Esophagus (tissue), 2 donors: ENCODE data around the gene NPDC1. TPM values are rescaled to one million over a fixed set of nuclear protein-coding genes. Genes with fewer than 3 reads are reported as not detected.
A peak's percentile ranks its signal among the peaks of the same experiment; 100 is the strongest.

Experiments used
- H3K27ac ChIP-seq, 2 donors: one replicate each; pipeline ENCODE4 v1.5.1; 2013; ENCODE audit warnings: low read depth in 2 of 2, mild to moderate bottlenecking in 2 of 2, inconsistent platforms in 1 of 2, low read length in 1 of 2, moderate library complexity in 1 of 2
- H3K27me3 ChIP-seq, 2 donors: one replicate each; pipeline ENCODE4 v1.6.1; 2013; ENCODE audit warnings: low read length in 2 of 2, control low read depth in 1 of 2, mild to moderate bottlenecking in 1 of 2; ENCODE audit not compliant: insufficient read depth in 2 of 2, control insufficient read depth in 1 of 2
- H3K36me3 ChIP-seq, 2 donors: one replicate each; pipeline ENCODE4 v1.6.1; 2013; ENCODE audit warnings: low read length in 1 of 2; ENCODE audit not compliant: control insufficient read depth in 2 of 2, insufficient read depth in 2 of 2
- H3K4me1 ChIP-seq, 2 donors: one replicate each; pipeline ENCODE4 v1.6.1; 2013; ENCODE audit warnings: low read length in 1 of 2; ENCODE audit not compliant: control insufficient read depth in 2 of 2, insufficient read depth in 2 of 2
- H3K4me3 ChIP-seq, 2 donors: one replicate each; pipeline ENCODE4 v1.5.1; 2013; ENCODE audit warnings: low read length in 2 of 2, mild to moderate bottlenecking in 2 of 2, low read depth in 1 of 2, moderate library complexity in 1 of 2
- H3K9me3 ChIP-seq, 2 donors: one replicate each; pipeline ENCODE4 v1.6.1; 2013; ENCODE audit warnings: mild to moderate bottlenecking in 2 of 2, low read depth in 1 of 2, low read length in 1 of 2, moderate library complexity in 1 of 2; ENCODE audit not compliant: control insufficient read depth in 2 of 2, insufficient read depth in 1 of 2
- WGBS, 2 donors: extraction: QIAGEN DNeasy Blood & Tissue Kit; methylation state at CpG; one replicate each; pipeline ENCODE4 v1.1.7; 2013; 5-methylcytosine and 5-hydroxymethylcytosine counted together
- polyA plus RNA-seq, 2 donors: library from polyadenylated mRNA; stranded (reverse); fragments of 200-250 nt; gene quantifications; one replicate each; pipeline ENCODE4 v1.2.3, GENCODE V29; 2013
- donor health status: healthy with polysubstance abuse.
- donor health status: Bipolar disorder and iron deficiency.

NPDC1 gene
- polyA plus RNA-seq, 2 donors = 33.1 to 44.3 TPM

GRCh38 chr9:137075275-137075775 is 29.3 kb upstream of the NPDC1 start:
- 69 to 74% methylated on average over 12 of the region's 12 CpGs for WGBS, 2 donors

GRCh38 chr9:137074657-137075274 is 28.8 kb upstream of the NPDC1 start:
- WGBS, 2 donors = 76 to 77% methylated on average over 12 of the region's 12 CpGs
- no peak overlapping the region for H3K4me3 ChIP-seq
- H3K27ac ChIP-seq = no peak overlapping the region
- peaks cover 10 to 15% of the 10 kb centered on the region in 2 donors for H3K4me1 ChIP-seq
- H3K27me3 ChIP-seq = no peaks in the 10 kb centered on the region
- peaks cover 0 to 6% of the 10 kb centered on the region in 2 donors for H3K36me3 ChIP-seq
- no peaks in the 10 kb centered on the region for H3K9me3 ChIP-seq

More at GRCh38 chr9:137075275-137075775, 29.3 kb upstream of the NPDC1 start:
- Histone ChIP-seq H3K36me3 (peaks cover 0 to 8% of the 10 kb centered on the region in 2 donors), H3K27me3 (no peaks in the 10 kb centered on the region), H3K27ac (no peak overlapping the region), H3K9me3 (no peaks in the 10 kb centered on the region), H3K4me3 (no peak overlapping the region), H3K4me1 (peaks cover 10 to 13% of the 10 kb centered on the region in 2 donors)

GRCh38 chr9:137073992-137074399 is 28.0 kb upstream of the NPDC1 start:
- Histone ChIP-seq H3K36me3 (no peaks in the 10 kb centered on the region), H3K27ac (no peak overlapping the region), H3K9me3 (no peaks in the 10 kb centered on the region), H3K27me3 (no peaks in the 10 kb centered on the region), H3K4me3 (no peak overlapping the region), H3K4me1 (peaks cover 10 to 22% of the 10 kb centered on the region in 2 donors)
- 77 to 84% methylated on average over 8 of the region's 8 CpGs for WGBS, 2 donors

- peak overlapping the region; percentile 47 to 74 for H3K27ac ChIP-seq
Observed at GRCh38 chr9:137071282-137071681, 25.3 kb upstream of the NPDC1 start.

GRCh38 chr9:137070906-137071275 is 24.9 kb upstream of the NPDC1 start:
- no peaks in the 10 kb centered on the region for H3K9me3 ChIP-seq
- no peaks in the 10 kb centered on the region for H3K36me3 ChIP-seq
- H3K27me3 ChIP-seq = no peaks in the 10 kb centered on the region
- H3K4me3 ChIP-seq = peak overlapping the region; percentile 16 to 60
- H3K4me1 ChIP-seq = peaks cover 3 to 21% of the 10 kb centered on the region in 2 donors
- 13 to 25% methylated on average over 6 of the region's 6 CpGs for WGBS, 2 donors
- peak overlapping the region; percentile 47 to 74 for H3K27ac ChIP-seq

More at GRCh38 chr9:137071282-137071681, 25.3 kb upstream of the NPDC1 start:
- no peaks in the 10 kb centered on the region for H3K9me3 ChIP-seq
- H3K36me3 ChIP-seq = no peaks in the 10 kb centered on the region
- H3K4me3 ChIP-seq = no peak overlapping the region
- H3K27me3 ChIP-seq = no peaks in the 10 kb centered on the region
- 83 to 84% methylated on average over 2 of the region's 2 CpGs for WGBS, 2 donors
- H3K4me1 ChIP-seq = peaks cover 3 to 21% of the 10 kb centered on the region in 2 donors

- H3K9me3 ChIP-seq = no peaks in the 10 kb centered on the region
- WGBS, 2 donors = 1% methylated on average over 50 to 74 of the region's 74 CpGs
- H3K4me1 ChIP-seq = peaks cover 3 to 21% of the 10 kb centered on the region in 2 donors
- peak within 1 kb of the TSS; percentile 49 to 60 for H3K4me3 ChIP-seq
- no peaks in the 10 kb centered on the region for H3K27me3 ChIP-seq
- H3K27ac ChIP-seq = peak within 1 kb of the TSS; percentile 47 to 74
- H3K36me3 ChIP-seq = peaks cover 0 to 3% of the 10 kb centered on the region in 2 donors
Observed at GRCh38 chr9:137070201-137070905, 24.4 kb upstream of the NPDC1 start, which contains the start of gene SAPCD2. TSS of gene SAPCD2 (minus strand) at chr9:137070557. CDS start at chr9:137070460, 97 bp downstream.

GRCh38 chr9:137069508-137070091 is 23.6 kb upstream of the NPDC1 start:
- Histone ChIP-seq H3K36me3 (peaks cover 0 to 4% of the 10 kb centered on the region in 2 donors), H3K4me1 (peaks cover 3 to 21% of the 10 kb centered on the region in 2 donors), H3K27ac (no peak overlapping the region), H3K27me3 (no peaks in the 10 kb centered on the region), H3K9me3 (no peaks in the 10 kb centered on the region), H3K4me3 (peak overlapping the region; percentile 49 to 60)
- 5 to 7% methylated on average over 49 to 52 of the region's 52 CpGs for whole genome bisulfite sequencing, 2 donors

- Histone ChIP-seq H3K4me1 (peaks cover 3 to 22% of the 10 kb centered on the region in 2 donors), H3K9me3 (no peaks in the 10 kb centered on the region), H3K4me3 (peak overlapping the region in 1 of 2 donors; percentile 49), H3K27me3 (no peaks in the 10 kb centered on the region), H3K27ac (no peak overlapping the region), H3K36me3 (peaks cover 0 to 4% of the 10 kb centered on the region in 2 donors)
- 87 to 91% methylated on average over 17 of the region's 17 CpGs for WGBS, 2 donors
Observed at GRCh38 chr9:137068539-137069507, 22.8 kb upstream of the NPDC1 start.
